Endothelial cell of umbilical vein (primary cell): ENCODE data around the gene S100A10. TPM values are rescaled to one million over a fixed set of nuclear protein-coding genes. Genes with fewer than 3 reads are reported as not detected.

Experiments used
- BruUV-seq: library from RNA; stranded (reverse); fragments of 400-500 nt; replicated peaks from 2 replicates; lab custom pipeline; 2021; lab: Mats Ljungman, UMichigan
- CTCF ChIA-PET: fragments of 300-600, 350-600 bp; sonication (Branson Sonifier 250); formaldehyde crosslinking; loops from one replicate; lab custom pipeline; 2021; ENCODE audit warnings: antibody characterized with exemption, inconsistent platforms; lab: Charles Lee
- POLR2A ChIA-PET: fragments of 300-600, 350-600 bp; sonication (Branson Sonifier 250); formaldehyde crosslinking; loops from one replicate; lab custom pipeline; 2021; ENCODE audit warnings: antibody characterized with exemption, inconsistent platforms; lab: Charles Lee
- DNase-seq: peaks from one replicate; pipeline ENCODE4 v3.0.0-alpha.2; 2011; ENCODE audit warnings: low read depth, low spot score
- FAIRE-seq: peaks from 2 replicates; lab custom pipeline; 2011; peaks lifted over from hg19 to GRCh38; lab: Jason Lieb, UNC
- H2AFZ ChIP-seq: 2 replicates; pipeline ENCODE4 v1.6.0; 2012; ENCODE audit warnings: low read depth, low read length, control low read depth, inconsistent platforms
- H3K27ac ChIP-seq: 2 replicates; pipeline ENCODE4 v1.5.1; 2011; ENCODE audit warnings: low read depth, mild to moderate bottlenecking, control low read depth, low read length, moderate library complexity; ENCODE audit not compliant: insufficient read depth
- H3K27me3 ChIP-seq, 2 experiments: 2 replicates each; pipeline versions ENCODE4 v1.6.0 to v1.6.1; 2011; ENCODE audit warnings: low read length in 2 of 2, mixed read lengths in 1 of 2; ENCODE audit not compliant: control insufficient read depth in 2 of 2, insufficient read depth in 2 of 2
- H3K36me3 ChIP-seq, 2 experiments: 2 replicates in 1 of 2; 3 replicates in 1 of 2; pipeline ENCODE4 v1.5.1; 2011; ENCODE audit warnings: low read length in 2 of 2, mild to moderate bottlenecking in 1 of 2, moderate library complexity in 1 of 2; ENCODE audit not compliant: control insufficient read depth in 2 of 2, insufficient read depth in 2 of 2; ENCODE audit errors: extremely low read depth in 1 of 2
- H3K4me1 ChIP-seq: 3 replicates; pipeline ENCODE4 v1.5.1; 2011; ENCODE audit warnings: mild to moderate bottlenecking, low read length; ENCODE audit not compliant: control insufficient read depth, insufficient read depth; ENCODE audit errors: extremely low read depth
- H3K4me2 ChIP-seq: 2 replicates; pipeline ENCODE4 v1.6.1; 2011; ENCODE audit warnings: low read length, control low read depth, mixed read lengths; ENCODE audit not compliant: insufficient read depth
- H3K4me3 ChIP-seq, 3 experiments: fragments of 200-600 bp in 1 of 3; sonication (generic), shearing (Covaris generic) in 1 of 3; replicated peaks in 1 of 3; 2 replicates each; pipeline ENCODE4 v1.5.1; 2011 to 2016; ENCODE audit warnings: control low read depth in 3 of 3, low read length in 3 of 3, mild to moderate bottlenecking in 2 of 3, inconsistent platforms in 1 of 3, low read depth in 1 of 3, moderate library complexity in 1 of 3; ENCODE audit not compliant: insufficient read depth in 1 of 3
- H3K79me2 ChIP-seq: 2 replicates; pipeline ENCODE4 v1.6.0; 2012; ENCODE audit warnings: low read length, inconsistent platforms; ENCODE audit not compliant: control insufficient read depth, insufficient read depth
- H3K9ac ChIP-seq: replicated peaks from 2 replicates; pipeline ENCODE3; 2011; ENCODE audit warnings: low read length, control low read depth; ENCODE audit not compliant: insufficient read depth; ENCODE audit errors: extremely low read depth
- H3K9me1 ChIP-seq: replicated peaks from 3 replicates; pipeline ENCODE4 v1.6.0; 2011; ENCODE audit warnings: mild to moderate bottlenecking, low read length; ENCODE audit not compliant: control insufficient read depth, insufficient read depth; ENCODE audit errors: extremely low read depth
- H3K9me3 ChIP-seq: replicated peaks from 2 replicates; pipeline ENCODE4 v1.5.1; 2012; ENCODE audit warnings: low read length, inconsistent platforms; ENCODE audit not compliant: control insufficient read depth, insufficient read depth
- H4K20me1 ChIP-seq: replicated peaks from 2 replicates; pipeline ENCODE3; 2011; ENCODE audit warnings: mild to moderate bottlenecking, low read length; ENCODE audit not compliant: control insufficient read depth, insufficient read depth; ENCODE audit errors: extremely low read depth
- EZH2 ChIP-seq: IDR thresholded peaks from 2 replicates; pipeline ENCODE4 v1.6.1; 2012; ENCODE audit warnings: borderline replicate concordance, low read depth, mild to moderate bottlenecking, moderate library complexity, low read length, inconsistent platforms; ENCODE audit not compliant: severe bottlenecking
- FOS ChIP-seq: IDR thresholded peaks from 2 replicates; pipeline ENCODE4 v1.6.1; 2011; ENCODE audit warnings: mild to moderate bottlenecking, low read length, moderate library complexity, borderline replicate concordance; ENCODE audit not compliant: insufficient read depth
- GATA2 ChIP-seq: IDR thresholded peaks from 2 replicates; pipeline ENCODE4 v1.7.0; 2011; ENCODE audit warnings: low read depth, mild to moderate bottlenecking, moderate library complexity, mixed read lengths, low read length; ENCODE audit not compliant: insufficient read length, insufficient read depth
- JUN ChIP-seq: IDR thresholded peaks from 2 replicates; pipeline ENCODE4 v1.6.1; 2011; ENCODE audit warnings: borderline replicate concordance, low read depth; ENCODE audit not compliant: insufficient read length, insufficient read depth
- MYC ChIP-seq: IDR thresholded peaks from one replicate; pipeline ENCODE4 v1.6.1; 2011; ENCODE audit warnings: mild to moderate bottlenecking, low read depth, low read length
- POLR2AphosphoS5 ChIP-seq: IDR thresholded peaks from 2 replicates; pipeline ENCODE4 v1.6.1; 2012; ENCODE audit warnings: low read depth, mild to moderate bottlenecking, control low read depth, low read length, moderate library complexity; ENCODE audit not compliant: insufficient read depth
- dilution Hi-C: fragments of 300-500 bp; cut with MboI; formaldehyde crosslinking; loops from one replicate; pipeline ENCODE4 v1.15.0; 2019; ENCODE audit warnings: low sequenced_read_pairs; ENCODE audit not compliant: extremely low pct_ligation_motif_present
- intact Hi-C: fragments of 100-400 bp; cut with micrococcal nuclease; formaldehyde crosslinking; loops from one replicate; pipeline ENCODE4 v1.10.0; 2022
- polyA plus RNA-seq, 4 experiments: library from polyadenylated mRNA; depleted of rRNA in 3 of 4; stranded (reverse) in 3 of 4; unstranded in 1 of 4; fragments of >200 nt; gene quantifications; 2 replicates each; pipeline versions ENCODE4 v1.2.1 to v1.2.3, GENCODE V29; 2011 to 2012; ENCODE audit warnings: missing spikeins in 1 of 4
- total RNA-seq: library from RNA; stranded (reverse); gene quantifications from 2 replicates; pipeline ENCODE4 v1.2.3, GENCODE V29; 2021
- TF ChIP-seq, protein P1 (sequence below), 2 donors: IDR thresholded peaks; 1 replicate in 1 of 2; 2 replicates in 1 of 2; pipeline ENCODE4 v1.5.1; 2011; ENCODE audit warnings: low read length in 2 of 2, mild to moderate bottlenecking in 2 of 2, moderate library complexity in 2 of 2, control low read depth in 1 of 2, inconsistent platforms in 1 of 2, low read depth in 1 of 2; ENCODE audit not compliant: insufficient read depth in 1 of 2; ENCODE audit errors: extremely low read depth in 1 of 2
- TF ChIP-seq, protein P2 (sequence below): IDR thresholded peaks from 2 replicates; pipeline ENCODE4 v1.6.1; 2011; ENCODE audit not compliant: insufficient read depth, insufficient read length

The S100A10 gene
- total and polyA plus RNA-seq, 2 donors (not counting 3 experiments of a cell fraction or from before 2014, with no cell fraction given): 76.8 to 779 TPM

DNA sequence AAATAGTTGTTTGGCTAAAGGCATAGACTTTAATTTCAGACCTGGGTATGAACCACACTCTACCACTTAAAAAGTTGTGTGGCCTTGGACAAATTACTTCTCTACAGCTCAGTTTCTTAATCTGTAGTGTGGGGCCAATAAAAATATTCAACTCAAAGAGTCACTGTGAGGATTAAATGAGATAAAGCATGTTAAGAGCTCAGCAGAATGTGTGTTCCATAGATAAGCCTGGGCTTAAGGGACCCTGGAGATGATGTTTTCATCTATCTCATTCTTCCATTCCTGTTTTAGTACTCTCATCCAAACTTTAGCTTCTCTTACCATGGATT, 17.7 kb downstream of the S100A10 start:
- Histone ChIP-seq H3K27me3 (no peaks in the 10 kb centered on the region), H3K9me3 (no peaks in the 10 kb centered on the region), H3K36me3 (no peaks in the 10 kb centered on the region), H3K9ac (no peak overlapping the region), H3K9me1 (no peaks in the 10 kb centered on the region), H3K4me3 (no peak overlapping the region), H2AFZ (no peak overlapping the region), H3K79me2 (no peaks in the 10 kb centered on the region), H4K20me1 (no peaks in the 10 kb centered on the region), H3K27ac (no peak overlapping the region), H3K4me2 (no peak overlapping the region), H3K4me1 (peaks cover 22% of the 10 kb centered on the region)
- ChIA-PET POLR2A (interaction anchor here (1.1 kb wide), 1 partner anchor 12 kb away, joined by 4 read pairs; no protein-coding TSS in a partner anchor), CTCF (interaction anchor here (1.2 to 2.4 kb wide), 6 partner anchors 11 to 41 kb away, joined by 3 to 10 read pairs (median 4); no protein-coding TSS in a partner anchor)
- intact Hi-C loops: no loop called here
- TF ChIP-seq MYC (no peak), FOS (no peak)
- FAIRE-seq: no peak
- BruUV-seq: no TSS peak
- DNase-seq: no peak
- dilution Hi-C loops: no loop called here

DNA sequence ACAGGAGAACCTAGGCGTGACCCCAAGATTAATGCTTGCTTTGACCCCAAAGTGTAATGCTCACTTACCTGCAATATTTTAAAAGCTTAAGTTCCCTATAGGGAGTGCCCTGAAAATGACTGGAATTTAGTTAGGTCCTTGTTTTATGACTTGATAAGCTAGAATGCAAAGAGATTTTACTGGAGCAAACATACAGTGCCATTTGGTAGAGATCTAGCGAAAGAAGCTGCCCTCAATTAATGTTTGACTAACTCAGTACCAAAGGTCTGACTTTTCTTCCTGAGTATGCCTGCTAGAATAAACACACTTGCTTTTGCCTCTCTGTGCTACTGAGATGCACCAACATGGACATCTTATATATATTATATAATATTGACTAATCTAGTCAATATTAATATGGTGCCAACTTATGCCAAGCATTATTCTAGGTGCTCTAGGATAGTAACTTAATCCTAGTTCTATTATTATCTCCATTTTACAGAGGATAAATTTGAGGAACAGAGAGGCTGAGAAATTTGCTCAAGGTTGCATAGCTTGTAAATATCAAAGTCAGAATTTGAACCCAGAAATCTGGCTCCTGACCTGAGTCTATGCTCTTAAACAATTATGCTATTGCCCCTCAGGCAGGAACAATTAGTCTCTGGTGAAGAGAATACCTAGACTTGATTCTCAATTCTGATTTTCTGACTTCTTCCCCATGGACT, 18.2 kb downstream of the S100A10 start:
- H3K9me1 ChIP-seq: no peaks in the 10 kb centered on the region
- no peaks in the 10 kb centered on the region for H3K9me3 ChIP-seq
- TF ChIP-seq EZH2 (no peak), POLR2AphosphoS5 (no peak), MYC (no peak), GATA2 (no peak), FOS (no peak), JUN (no peak)
- TF ChIP-seq, protein P1, sequence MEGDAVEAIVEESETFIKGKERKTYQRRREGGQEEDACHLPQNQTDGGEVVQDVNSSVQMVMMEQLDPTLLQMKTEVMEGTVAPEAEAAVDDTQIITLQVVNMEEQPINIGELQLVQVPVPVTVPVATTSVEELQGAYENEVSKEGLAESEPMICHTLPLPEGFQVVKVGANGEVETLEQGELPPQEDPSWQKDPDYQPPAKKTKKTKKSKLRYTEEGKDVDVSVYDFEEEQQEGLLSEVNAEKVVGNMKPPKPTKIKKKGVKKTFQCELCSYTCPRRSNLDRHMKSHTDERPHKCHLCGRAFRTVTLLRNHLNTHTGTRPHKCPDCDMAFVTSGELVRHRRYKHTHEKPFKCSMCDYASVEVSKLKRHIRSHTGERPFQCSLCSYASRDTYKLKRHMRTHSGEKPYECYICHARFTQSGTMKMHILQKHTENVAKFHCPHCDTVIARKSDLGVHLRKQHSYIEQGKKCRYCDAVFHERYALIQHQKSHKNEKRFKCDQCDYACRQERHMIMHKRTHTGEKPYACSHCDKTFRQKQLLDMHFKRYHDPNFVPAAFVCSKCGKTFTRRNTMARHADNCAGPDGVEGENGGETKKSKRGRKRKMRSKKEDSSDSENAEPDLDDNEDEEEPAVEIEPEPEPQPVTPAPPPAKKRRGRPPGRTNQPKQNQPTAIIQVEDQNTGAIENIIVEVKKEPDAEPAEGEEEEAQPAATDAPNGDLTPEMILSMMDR (IDR thresholded peaks at IDR 0.05; ENCODE audit: extremely low read depth in 1 of 2, insufficient read depth in 1 of 2, low read depth in 1 of 2, low read length in 2 of 2): no peak
- TF ChIP-seq, protein P2, sequence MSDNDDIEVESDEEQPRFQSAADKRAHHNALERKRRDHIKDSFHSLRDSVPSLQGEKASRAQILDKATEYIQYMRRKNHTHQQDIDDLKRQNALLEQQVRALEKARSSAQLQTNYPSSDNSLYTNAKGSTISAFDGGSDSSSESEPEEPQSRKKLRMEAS: no peak
- H3K79me2 ChIP-seq: no peaks in the 10 kb centered on the region
- BruUV-seq: no TSS peak
- H3K4me3 ChIP-seq: no peak overlapping the region
- intact Hi-C loops: no loop called here
- no peak overlapping the region for H3K9ac ChIP-seq
- no peaks in the 10 kb centered on the region for H4K20me1 ChIP-seq
- DNase-seq (no peak), FAIRE-seq (no peak)
- H3K27ac ChIP-seq: no peak overlapping the region
- ChIA-PET CTCF (interaction anchor here (1.2 to 2.4 kb wide), 4 partner anchors 13 to 41 kb away, joined by 3 to 10 read pairs (median 6); no protein-coding TSS in a partner anchor), POLR2A (interaction anchor here (1.1 kb wide), 1 partner anchor 13 kb away, joined by 4 read pairs; no protein-coding TSS in a partner anchor)
- peaks cover 17% of the 10 kb centered on the region for H3K4me1 ChIP-seq
- no peak overlapping the region for H3K4me2 ChIP-seq
- no peak overlapping the region for H2AFZ ChIP-seq
- dilution Hi-C loops: no loop called here
- no peaks in the 10 kb centered on the region for H3K36me3 ChIP-seq
- no peaks in the 10 kb centered on the region for H3K27me3 ChIP-seq
